M059J (cell line): ENCODE data around the gene MTHFSD. TPM values are rescaled to one million over a fixed set of nuclear protein-coding genes. Genes with fewer than 3 reads are reported as not detected.

Experiments
- DNase-seq: peaks from one replicate; pipeline ENCODE4 v3.0.0-alpha.2; 2012; ENCODE audit warnings: low read depth
- total RNA-seq: library from RNA; depleted of rRNA; stranded (reverse); fragments of >200 nt; shearing (Covaris generic); gene quantifications from 2 replicates; pipeline ENCODE4 v1.2.3, GENCODE V29; 2014

MTHFSD gene
- total RNA-seq, 1 experiment from 2014 or later, result 18.3 TPM

GRCh38 chr16:86550281-86550680, 4.8 kb downstream of the MTHFSD start:
- no peak for DNase-seq

GRCh38 chr16:86549893-86550190, 5.2 kb downstream of the MTHFSD start:
- DNase-seq, result no peak

- DNase-seq, result no peak
Observed at GRCh38 chr16:86549076-86549892, 5.8 kb downstream of the MTHFSD start.

GRCh38 chr16:86547286-86547685, 7.7 kb downstream of the MTHFSD start:
- no peak for DNase-seq

- no peak for DNase-seq
Observed at GRCh38 chr16:86546638-86547013, 8.4 kb downstream of the MTHFSD start.

GRCh38 chr16:86545954-86546637, 8.9 kb downstream of the MTHFSD start:
- DNase-seq, result no peak

- DNase-seq, result no peak
Observed at GRCh38 chr16:86545481-86545880, 9.6 kb downstream of the MTHFSD start.

- no peak for DNase-seq
Observed at GRCh38 chr16:86542756-86543750, 12.0 kb downstream of the MTHFSD start.

- no peak for DNase-seq
Observed at GRCh38 chr16:86541560-86541959, 13.5 kb downstream of the MTHFSD start.

GRCh38 chr16:86540894-86541293, 14.1 kb downstream of the MTHFSD start:
- no peak for DNase-seq

- DNase-seq, result no peak
Observed at GRCh38 chr16:86538196-86538780, 16.7 kb downstream of the MTHFSD start.

GRCh38 chr16:86537486-86537885, 17.5 kb downstream of the MTHFSD start:
- DNase-seq, result no peak

- no peak for DNase-seq
Observed at GRCh38 chr16:86536621-86537020, 18.4 kb downstream of the MTHFSD start.

GRCh38 chr16:86534779-86535615, 20.0 kb downstream of the MTHFSD start:
- DNase-seq, result no peak

- no peak for DNase-seq
Observed at GRCh38 chr16:86533767-86534351, 21.2 kb downstream of the MTHFSD start.

GRCh38 chr16:86533076-86533475, 22.0 kb downstream of the MTHFSD start:
- DNase-seq, result no peak

- no peak for DNase-seq
Observed at GRCh38 chr16:86532526-86532815, 22.6 kb downstream of the MTHFSD start.

- no peak for DNase-seq
Observed at GRCh38 chr16:86531641-86532525, 23.2 kb downstream of the MTHFSD start.

- no peak for DNase-seq
Observed at GRCh38 chr16:86531191-86531545, 23.9 kb downstream of the MTHFSD start.
